NCI-H748 (cell line): ENCODE results near the gene ABCA4.
"Not testable (repeated sequence)": the region's sequence is repeated elsewhere in the genome, so short reads cannot be mapped to it uniquely, and the experiment has no call there.

Source experiments
- DNase-seq: peaks from one replicate; lab custom pipeline; 2025; ENCODE audit not compliant: unreplicated experiment; lab: John Stamatoyannopoulos, UW

ABCA4 gene

DNA sequence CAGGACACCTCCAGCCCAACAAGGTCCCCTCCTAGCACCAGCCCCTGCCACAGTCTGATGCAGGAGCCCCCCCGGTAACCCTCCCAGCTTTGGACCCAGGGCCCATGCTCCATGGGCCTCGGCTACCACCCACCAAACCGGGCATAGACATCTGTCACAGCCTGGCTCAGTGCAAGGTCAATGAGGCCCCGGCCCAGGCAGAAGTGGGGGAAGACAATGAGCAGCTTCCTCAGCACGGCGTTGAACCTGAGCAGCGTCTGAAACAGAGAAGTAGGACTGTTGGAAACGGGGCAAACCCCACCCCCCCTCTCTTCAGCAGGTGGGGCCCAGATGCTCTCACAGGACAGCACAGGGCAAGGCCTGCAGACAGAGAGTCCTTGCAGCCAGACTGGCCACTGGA is 109.8 kb downstream of the ABCA4 start:
- no peak for DNase-seq

- no peak for DNase-seq
Measured at GRCh38 chr1:94009304-94009703, 111.6 kb downstream of the ABCA4 start.

- DNase-seq = no peak
Measured at GRCh38 chr1:94006604-94007003, 114.3 kb downstream of the ABCA4 start.

DNA sequence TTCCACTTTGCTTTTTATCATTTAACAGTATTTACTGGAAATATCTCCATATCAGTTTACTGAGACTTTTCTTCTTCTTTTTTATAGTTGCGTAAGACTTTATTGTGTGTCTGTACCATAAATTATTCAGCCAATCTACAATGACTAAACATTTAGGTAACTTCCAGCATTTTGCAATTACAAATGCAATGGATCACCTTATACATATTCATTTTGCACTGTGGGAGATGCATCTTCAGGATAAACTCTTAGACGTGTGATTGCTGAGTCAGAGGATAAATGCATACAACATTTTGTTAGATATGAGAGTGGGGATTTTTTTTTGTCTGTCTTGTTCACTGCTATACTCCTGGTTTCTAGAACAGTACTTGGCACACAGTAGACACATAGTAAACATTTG is 116.0 kb downstream of the ABCA4 start:
- no peak for DNase-seq

- no peak for DNase-seq
Measured at GRCh38 chr1:94002046-94002787, 118.7 kb downstream of the ABCA4 start.

- no peak for DNase-seq
Measured at GRCh38 chr1:94001397-94002045, 119.4 kb downstream of the ABCA4 start.

- no peak for DNase-seq
Measured at GRCh38 chr1:94000510-94001282, 120.3 kb downstream of the ABCA4 start.

DNA sequence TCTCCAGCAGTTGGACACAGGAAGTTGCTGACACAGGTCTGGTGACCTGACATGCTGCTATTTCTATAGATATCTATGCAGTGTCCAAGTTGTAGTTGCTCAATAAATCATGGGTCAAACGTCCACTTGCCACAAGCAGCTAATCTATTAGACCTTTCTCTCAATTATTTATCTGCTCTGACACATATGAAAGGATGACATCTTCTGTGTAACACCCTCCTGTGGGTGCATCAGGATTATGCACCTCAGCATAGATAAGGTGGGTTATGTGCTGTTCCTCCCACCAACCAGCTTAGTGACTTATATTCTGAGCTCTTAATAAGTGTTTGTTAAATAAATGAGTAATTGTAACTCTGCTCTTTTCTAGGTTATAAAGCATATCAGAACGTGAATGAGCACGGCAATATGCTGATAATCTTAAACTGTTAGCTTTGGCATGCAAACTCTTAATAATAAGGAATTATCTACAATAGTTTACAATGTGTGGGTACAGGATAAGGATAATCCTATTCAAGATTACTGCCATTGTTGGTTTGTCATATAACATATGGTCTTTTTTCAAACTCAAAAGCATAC is 121.0 kb downstream of the ABCA4 start:
- no peak for DNase-seq

DNA sequence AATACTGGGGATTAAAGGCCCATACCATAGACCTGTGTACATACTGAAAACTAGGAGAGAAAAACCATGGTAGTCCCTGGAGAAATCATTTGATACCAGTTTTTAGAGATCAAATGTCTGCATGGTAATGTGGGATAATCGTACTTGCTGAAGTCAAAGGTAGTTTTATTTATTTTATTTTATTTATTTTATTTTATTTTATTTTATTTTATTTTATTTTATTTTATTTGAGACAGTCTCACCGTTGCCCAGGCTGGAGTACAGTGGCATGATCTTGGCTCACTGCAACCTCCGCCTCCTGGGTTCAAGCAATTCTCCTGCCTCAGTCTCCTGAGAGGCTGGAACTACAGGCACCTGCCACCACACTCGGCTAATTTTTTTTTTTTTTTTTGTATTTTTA is 122.4 kb downstream of the ABCA4 start:
- DNase-seq = not testable (repeated sequence)

- DNase-seq = no peak
Measured at GRCh38 chr1:93997756-93998155, 123.2 kb downstream of the ABCA4 start.

DNA sequence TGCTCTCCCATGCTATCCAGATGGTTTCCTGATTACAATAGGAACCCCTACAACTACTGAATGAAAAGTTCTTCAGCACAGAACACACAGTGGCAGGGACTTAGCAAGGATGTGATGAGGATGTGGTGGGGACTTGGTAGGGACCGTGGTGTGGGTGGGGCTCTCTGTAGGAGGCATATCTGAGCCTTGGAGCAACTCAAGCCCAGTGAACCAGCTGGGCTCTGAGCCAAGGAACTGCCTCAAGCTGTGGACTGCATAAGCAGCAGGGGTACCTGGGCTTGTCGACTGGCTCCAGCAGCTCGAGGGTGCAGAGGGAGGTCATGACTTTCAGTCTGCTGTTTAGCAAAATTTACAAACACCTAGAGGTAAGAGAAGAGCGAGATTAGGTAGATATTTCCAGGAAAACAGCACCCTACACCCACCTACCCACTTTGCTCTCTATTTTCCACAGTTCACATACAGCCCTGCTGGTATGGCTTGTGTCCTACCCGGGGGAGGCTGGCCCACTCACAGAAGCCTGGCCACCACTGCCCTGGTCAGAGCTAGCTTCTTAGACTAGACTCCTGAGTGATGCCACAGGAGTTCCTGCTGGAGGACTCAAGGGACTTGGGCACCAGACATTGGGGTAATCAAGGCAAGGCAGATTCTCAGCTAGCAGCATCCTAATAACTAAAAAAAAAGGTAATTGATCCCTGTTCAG is 125.0 kb downstream of the ABCA4 start:
- DNase-seq = no peak

DNA sequence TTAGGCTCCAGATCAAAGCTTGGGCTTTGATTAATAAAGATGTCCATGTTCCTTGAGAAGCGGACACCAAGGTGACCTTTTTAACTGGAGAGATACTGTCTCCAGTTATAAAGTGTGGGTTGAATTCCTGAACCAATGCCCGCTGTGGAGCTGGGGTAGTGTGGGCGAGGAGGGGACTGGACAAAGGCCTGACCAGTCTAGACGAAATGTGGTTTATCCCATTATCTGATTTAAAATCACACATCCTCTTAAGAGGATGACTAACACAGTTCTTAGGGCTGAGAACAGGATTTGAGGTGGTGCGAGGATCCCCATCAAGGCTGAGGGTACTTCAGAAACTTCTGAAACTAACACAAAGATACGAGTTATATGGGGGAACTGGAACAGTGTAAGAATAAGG is 127.2 kb downstream of the ABCA4 start:
- DNase-seq = no peak

DNA sequence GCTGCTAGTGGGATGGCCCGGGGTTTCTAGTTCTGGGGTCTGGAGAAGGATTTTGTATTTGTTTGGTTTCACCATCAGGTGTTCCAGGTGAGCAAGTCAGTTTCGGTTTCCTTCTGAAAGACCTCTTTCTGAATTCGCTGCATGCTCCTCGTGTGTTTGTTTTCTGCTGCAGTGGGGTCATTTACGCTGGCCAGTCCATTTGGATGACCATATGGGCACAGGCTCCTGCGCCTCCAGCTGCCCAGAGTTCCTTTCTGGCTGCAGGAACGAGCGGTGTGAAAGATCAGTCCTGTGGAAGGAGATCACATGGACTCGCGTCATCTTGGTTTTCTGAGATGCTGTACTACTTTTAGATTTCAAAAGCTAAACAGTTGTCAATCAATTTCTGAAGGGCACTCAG is 128.0 kb downstream of the ABCA4 start:
- no peak for DNase-seq

- DNase-seq = no peak
Measured at GRCh38 chr1:93992190-93992589, 128.8 kb downstream of the ABCA4 start.

GRCh38 chr1:93991271-93991670 is 129.7 kb downstream of the ABCA4 start:
- no peak for DNase-seq

DNA sequence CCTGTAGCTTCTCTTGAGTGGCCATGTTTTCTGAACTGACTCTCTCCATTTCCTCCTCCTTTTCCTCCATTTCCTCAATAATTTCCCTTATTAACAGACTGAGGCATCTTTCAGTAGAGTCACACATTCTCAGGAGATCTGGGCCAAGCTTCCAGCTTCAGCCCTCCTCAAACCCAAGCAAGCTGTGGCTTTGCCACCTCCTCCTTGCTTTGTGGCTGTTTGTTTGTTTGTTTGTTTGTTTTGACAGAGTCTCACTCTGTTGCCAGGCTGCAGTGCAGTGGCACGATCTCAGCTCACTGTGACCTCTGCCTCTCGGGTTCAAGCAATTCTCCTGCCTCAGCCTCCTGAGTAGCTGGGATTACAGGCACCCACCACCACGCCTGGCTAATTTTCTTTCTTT is 130.5 kb downstream of the ABCA4 start:
- not testable (repeated sequence) for DNase-seq

- no peak for DNase-seq
Measured at GRCh38 chr1:93990010-93990409, 130.9 kb downstream of the ABCA4 start.

DNA sequence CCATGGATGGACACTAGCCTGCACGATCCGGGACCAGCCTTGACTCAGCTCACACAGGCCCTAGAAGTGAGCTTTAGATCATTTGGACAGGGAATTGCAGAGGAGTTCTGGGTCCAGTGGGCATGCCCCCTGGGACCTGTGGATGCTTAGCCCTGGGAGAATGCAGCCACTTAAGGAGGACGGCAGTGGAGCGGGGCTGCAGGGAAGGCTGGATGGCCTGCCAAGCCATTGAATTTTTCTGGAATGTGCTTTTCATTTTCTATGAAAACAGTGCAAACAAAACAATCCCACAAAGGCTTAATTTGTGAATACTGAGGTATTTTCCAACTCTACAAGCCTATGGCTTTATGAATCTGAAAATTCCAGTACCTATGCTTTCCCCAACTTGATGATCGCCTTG is 131.3 kb downstream of the ABCA4 start:
- DNase-seq = no peak

GRCh38 chr1:93988634-93989350 is 132.2 kb downstream of the ABCA4 start:
- no peak for DNase-seq

DNA sequence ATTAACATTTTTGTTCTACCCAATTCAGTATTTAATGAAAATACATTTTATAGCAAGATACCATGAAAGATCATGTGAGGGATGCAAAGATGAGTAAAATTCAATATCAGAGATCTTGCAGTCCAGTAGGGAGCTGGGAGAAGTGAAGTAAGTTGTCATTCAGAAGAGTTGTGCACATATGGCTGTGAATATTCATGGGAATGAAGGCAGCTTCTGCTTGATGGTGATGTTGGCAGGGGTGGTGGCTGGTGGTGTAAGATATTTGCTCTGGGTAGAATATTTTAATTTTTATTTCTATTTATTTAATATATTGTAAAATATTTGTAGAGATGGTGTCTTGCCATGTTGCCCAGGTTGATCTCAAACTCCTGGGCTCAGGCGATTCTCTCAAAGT is 139.7 kb downstream of the ABCA4 start:
- no peak for DNase-seq
